Gastrocnemius medialis (tissue), 4 donors: ENCODE results near the gene PBX1.

Experiments used
- POLR2A ChIP-seq, 2 donors: fragments of 450-650 bp; IDR thresholded peaks; one replicate each; pipeline ENCODE4 v1.6.1; 2017; ENCODE audit warnings: antibody characterized with exemption in 2 of 2, mild to moderate bottlenecking in 2 of 2, moderate library complexity in 2 of 2
- TF ChIP-seq, protein P1 (sequence below), 5 experiments: fragments of 450-650 bp in 3 of 5; fragments of 200-600 bp in 2 of 5; sonication (generic) in 2 of 5; IDR thresholded peaks in 4 of 5; conservative IDR thresholded peaks in 1 of 5; 1 replicate in 4 of 5; 2 replicates in 1 of 5; pipeline ENCODE4 v1.5.1; 2016 to 2019; ENCODE audit warnings: antibody characterized with exemption in 5 of 5, mild to moderate bottlenecking in 3 of 5, moderate library complexity in 3 of 5

DNA sequence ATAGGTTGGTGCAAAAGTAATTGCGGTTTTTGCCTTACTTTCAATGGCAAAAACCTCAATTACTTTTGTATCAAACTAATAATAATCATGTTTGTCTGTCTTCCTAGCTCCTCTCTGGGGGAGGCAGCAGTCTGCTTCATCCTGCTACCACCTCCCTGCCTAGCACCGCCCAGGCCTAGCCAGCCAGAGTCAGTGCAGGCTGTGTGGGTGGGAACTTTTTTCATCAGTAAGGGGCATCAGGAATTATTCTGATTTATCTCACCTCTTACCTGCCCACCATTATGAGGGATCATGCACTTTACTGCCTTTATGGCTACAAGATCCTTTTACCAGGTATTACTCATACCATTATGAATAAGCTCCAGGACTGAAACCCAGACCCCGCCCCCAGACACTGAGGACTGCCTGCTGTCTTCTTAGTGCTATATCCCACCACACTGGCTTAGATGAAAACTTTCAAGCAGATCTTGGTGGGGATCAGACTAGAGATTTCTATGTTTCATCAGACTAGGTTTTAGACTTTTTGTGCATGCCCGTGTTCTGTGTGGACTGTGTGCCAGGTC is 116.4 kb downstream of the PBX1 start:
- TF ChIP-seq, protein P1, sequence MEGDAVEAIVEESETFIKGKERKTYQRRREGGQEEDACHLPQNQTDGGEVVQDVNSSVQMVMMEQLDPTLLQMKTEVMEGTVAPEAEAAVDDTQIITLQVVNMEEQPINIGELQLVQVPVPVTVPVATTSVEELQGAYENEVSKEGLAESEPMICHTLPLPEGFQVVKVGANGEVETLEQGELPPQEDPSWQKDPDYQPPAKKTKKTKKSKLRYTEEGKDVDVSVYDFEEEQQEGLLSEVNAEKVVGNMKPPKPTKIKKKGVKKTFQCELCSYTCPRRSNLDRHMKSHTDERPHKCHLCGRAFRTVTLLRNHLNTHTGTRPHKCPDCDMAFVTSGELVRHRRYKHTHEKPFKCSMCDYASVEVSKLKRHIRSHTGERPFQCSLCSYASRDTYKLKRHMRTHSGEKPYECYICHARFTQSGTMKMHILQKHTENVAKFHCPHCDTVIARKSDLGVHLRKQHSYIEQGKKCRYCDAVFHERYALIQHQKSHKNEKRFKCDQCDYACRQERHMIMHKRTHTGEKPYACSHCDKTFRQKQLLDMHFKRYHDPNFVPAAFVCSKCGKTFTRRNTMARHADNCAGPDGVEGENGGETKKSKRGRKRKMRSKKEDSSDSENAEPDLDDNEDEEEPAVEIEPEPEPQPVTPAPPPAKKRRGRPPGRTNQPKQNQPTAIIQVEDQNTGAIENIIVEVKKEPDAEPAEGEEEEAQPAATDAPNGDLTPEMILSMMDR (IDR thresholded peaks at IDR 0.05 in 4 of 5, conservative IDR thresholded peaks at IDR 0.05 in 1 of 5) = no peak
- no peak for TF ChIP-seq POLR2A (IDR thresholded peaks at IDR 0.05)
